Measurements from ENCODE around the gene APOE. TPM values are rescaled to one million over a fixed set of nuclear protein-coding genes. Genes with fewer than 3 reads are reported as not detected.
"Not testable (repeated sequence)": the region's sequence is repeated elsewhere in the genome, so short reads cannot be mapped to it uniquely, and the experiment has no call there.

The APOE gene
- total RNA-seq, result 1,000 to 10,000 TPM; 3,480 to 8,780 (median 4,667) TPM
- long read RNA-seq, transcript APOE-201 (4 exons, 1,208 nt), result major isoform, 97 of 110 reads
- long read RNA-seq, partial matches to known transcripts, result 4 of 110 reads
- long read RNA-seq, other reads (novel, unspliced or antisense), result 5 of 110 reads

GRCh38 chr19:44905437-44906160, at the start of gene APOE:
Gene APOE (plus strand): TSS chr19:44905796. CDS start chr19:44906625, 829 bp downstream.
- whole genome bisulfite sequencing (ENCODE audit: insufficient coverage, low coverage, low lambda C conversion rate, missing lambda C conversion rate), result 2% methylated on average over 14 of the region's 20 CpGs

GRCh38 chr19:44856421-44857083, 49.0 kb upstream of the APOE start:
- Histone ChIP-seq H3K9me3 (no peaks in the 10 kb centered on the region), H3K27me3 (no peaks in the 10 kb centered on the region), H3K4me3 (no peak overlapping the region), H3K4me1 (peaks cover 0 to 72% (median 25%) of the 10 kb centered on the region in 4 donors), H3K27ac (peak overlapping the region in 2 of 3 donors; percentile 47 to 75), H3K36me3 (no peaks in the 10 kb centered on the region)
- ATAC-seq (peak; percentile 70 to 78 (median 74)), DNase-seq (peak; percentile 68 to 84 (median 78))
- TF ChIP-seq POLR2A (IDR thresholded peaks at IDR 0.05), result peak; percentile 18
- no peak for TF ChIP-seq CTCF (IDR thresholded peaks at IDR 0.05)
- WGBS (ENCODE audit: insufficient coverage, low coverage, low lambda C conversion rate, missing lambda C conversion rate), result 21% methylated on average over 8 of the region's 10 CpGs
- intact Hi-C loops (cut with DNase I), result no loop called here

More at GRCh38 chr19:44905437-44906160, at the start of gene APOE:
- intact Hi-C loops (cut with DNase I), result loop anchor here in 1 of 2 donors (5.0 kb wide), 1 partner anchor 42 kb away; the partner anchor contains the start of gene APOC2
- Histone ChIP-seq H3K27me3 (no peaks in the 10 kb centered on the region), H3K9me3 (no peaks in the 10 kb centered on the region), H3K4me1 (peaks cover 0 to 48% (median 0%) of the 10 kb centered on the region in 4 donors), H3K4me3 (peak within 1 kb of the TSS; percentile 48 to 84 (median 83)), H3K36me3 (peaks cover 0 to 35% (median 11%) of the 10 kb centered on the region in 4 donors), H3K27ac (peak within 1 kb of the TSS; percentile 50 to 78 (median 75))
- ATAC-seq, result peak; percentile 46 to 71 (median 62)
- DNase-seq, result peak; percentile 75 to 90 (median 88)
- TF ChIP-seq POLR2A (IDR thresholded peaks at IDR 0.05), result peak; percentile 65
- no peak for TF ChIP-seq CTCF (IDR thresholded peaks at IDR 0.05)

- Histone ChIP-seq H3K4me1 (peaks cover 0 to 76% (median 25%) of the 10 kb centered on the region in 4 donors), H3K27ac (peak overlapping the region in 2 of 3 donors; percentile 58 to 75), H3K27me3 (no peaks in the 10 kb centered on the region), H3K36me3 (no peaks in the 10 kb centered on the region), H3K9me3 (no peaks in the 10 kb centered on the region), H3K4me3 (no peak overlapping the region)
- ATAC-seq, result peak; percentile 62 to 67 (median 65)
- peak in 1 of 3 donors; percentile 84 for DNase-seq
- WGBS (ENCODE audit: insufficient coverage, low coverage, low lambda C conversion rate, missing lambda C conversion rate), result 41% methylated on average over 4 of the region's 4 CpGs
- no peak for TF ChIP-seq CTCF (IDR thresholded peaks at IDR 0.05)
- no peak for TF ChIP-seq POLR2A (IDR thresholded peaks at IDR 0.05)
- intact Hi-C loops (cut with DNase I), result no loop called here
Observed at GRCh38 chr19:44857837-44858236, 47.8 kb upstream of the APOE start.

- WGBS (ENCODE audit: insufficient coverage, low coverage, low lambda C conversion rate, missing lambda C conversion rate), result 68% methylated on average over 3 of the region's 3 CpGs
- peaks cover 0 to 64% (median 20%) of the 10 kb centered on the region in 4 donors for H3K4me1 ChIP-seq
- DNase-seq; H3K27me3 ChIP-seq; H3K4me3 ChIP-seq; ATAC-seq; intact Hi-C loops (cut with DNase I); H3K27ac ChIP-seq; H3K9me3 ChIP-seq: not testable (repeated sequence)
- peaks cover 0 to 12% (median 5%) of the 10 kb centered on the region in 4 donors for H3K36me3 ChIP-seq
Observed at GRCh38 chr19:44861576-44861975, 44.0 kb upstream of the APOE start.

All from right lobe of liver (tissue), 6 donors.